Esophagus muscularis mucosa (tissue), 3 donors: ENCODE measurements around the gene ALAS2.

Source experiments
- CTCF ChIP-seq, 3 experiments: fragments of 200-600 bp in 2 of 3; fragments of 450-650 bp in 1 of 3; sonication (generic) in 2 of 3; IDR thresholded peaks; one replicate each; pipeline ENCODE4 v1.5.1; 2017 to 2019; ENCODE audit warnings: antibody characterized with exemption in 3 of 3, mild to moderate bottlenecking in 2 of 3, moderate library complexity in 1 of 3
- POLR2A ChIP-seq: fragments of 450-650 bp; IDR thresholded peaks from one replicate; pipeline ENCODE4 v1.6.1; 2017; ENCODE audit warnings: antibody characterized with exemption, moderate library complexity, mild to moderate bottlenecking, low read depth
- POLR2AphosphoS5 ChIP-seq, 2 donors: sonication (generic); formaldehyde crosslinking; IDR thresholded peaks; one replicate each; pipeline ENCODE4 v1.6.1; 2017; ENCODE audit warnings: antibody characterized with exemption in 2 of 2

- TF ChIP-seq CTCF (IDR thresholded peaks at IDR 0.05) (no peak), POLR2AphosphoS5 (IDR thresholded peaks at IDR 0.05) (no peak), POLR2A (no peak)
Observed at GRCh38 chrX:54992911-54993622, 37.7 kb downstream of the ALAS2 start.
